VCaP (cell line): ENCODE results near the gene CDKN1C.

Experiments
- H3K27ac ChIP-seq: fragments of 450-650 bp; 2 replicates; pipeline ENCODE4 v1.5.1; 2017
- TF ChIP-seq, protein P1 (sequence below): fragments of 450-650 bp; conservative IDR thresholded peaks from 2 replicates; pipeline ENCODE4 v1.5.1; 2017; ENCODE audit warnings: mild to moderate bottlenecking, moderate library complexity

Gene CDKN1C

DNA sequence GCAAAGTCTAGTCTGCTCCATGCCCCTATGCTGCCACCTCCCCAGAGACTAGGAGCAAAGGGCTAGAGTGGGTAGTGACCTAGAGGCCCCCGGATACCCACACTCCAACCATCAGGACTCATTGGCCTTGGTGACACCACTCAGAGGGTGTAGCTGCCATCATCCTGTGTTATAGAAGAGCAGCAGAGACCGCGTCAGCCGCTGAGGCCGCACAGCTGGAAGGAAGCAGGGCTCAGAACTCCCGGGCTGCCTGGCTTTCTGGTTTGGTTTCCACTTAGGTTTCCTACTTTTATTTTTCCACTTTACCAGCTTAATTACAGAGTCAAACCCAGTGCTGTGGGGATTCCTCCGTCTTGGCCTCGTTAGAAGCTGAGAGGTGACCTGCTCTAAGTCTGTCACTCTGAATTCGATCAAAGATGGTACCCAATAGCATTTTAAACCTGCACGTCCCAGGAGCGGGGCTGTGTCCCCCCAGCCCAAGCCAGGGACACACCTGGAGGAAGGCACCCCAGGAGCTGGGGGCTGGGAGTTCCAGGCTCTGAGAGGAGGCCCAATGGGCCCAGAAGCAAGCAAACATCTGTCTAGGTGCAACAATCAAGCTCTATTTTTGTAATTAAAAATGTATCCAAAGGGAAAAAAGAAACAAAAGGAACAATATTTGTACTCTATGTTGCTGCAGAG is 2.1 kb upstream of the CDKN1C start:
- TF ChIP-seq, protein P1, sequence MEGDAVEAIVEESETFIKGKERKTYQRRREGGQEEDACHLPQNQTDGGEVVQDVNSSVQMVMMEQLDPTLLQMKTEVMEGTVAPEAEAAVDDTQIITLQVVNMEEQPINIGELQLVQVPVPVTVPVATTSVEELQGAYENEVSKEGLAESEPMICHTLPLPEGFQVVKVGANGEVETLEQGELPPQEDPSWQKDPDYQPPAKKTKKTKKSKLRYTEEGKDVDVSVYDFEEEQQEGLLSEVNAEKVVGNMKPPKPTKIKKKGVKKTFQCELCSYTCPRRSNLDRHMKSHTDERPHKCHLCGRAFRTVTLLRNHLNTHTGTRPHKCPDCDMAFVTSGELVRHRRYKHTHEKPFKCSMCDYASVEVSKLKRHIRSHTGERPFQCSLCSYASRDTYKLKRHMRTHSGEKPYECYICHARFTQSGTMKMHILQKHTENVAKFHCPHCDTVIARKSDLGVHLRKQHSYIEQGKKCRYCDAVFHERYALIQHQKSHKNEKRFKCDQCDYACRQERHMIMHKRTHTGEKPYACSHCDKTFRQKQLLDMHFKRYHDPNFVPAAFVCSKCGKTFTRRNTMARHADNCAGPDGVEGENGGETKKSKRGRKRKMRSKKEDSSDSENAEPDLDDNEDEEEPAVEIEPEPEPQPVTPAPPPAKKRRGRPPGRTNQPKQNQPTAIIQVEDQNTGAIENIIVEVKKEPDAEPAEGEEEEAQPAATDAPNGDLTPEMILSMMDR, result no peak
- H3K27ac ChIP-seq, result no peak overlapping the region

DNA sequence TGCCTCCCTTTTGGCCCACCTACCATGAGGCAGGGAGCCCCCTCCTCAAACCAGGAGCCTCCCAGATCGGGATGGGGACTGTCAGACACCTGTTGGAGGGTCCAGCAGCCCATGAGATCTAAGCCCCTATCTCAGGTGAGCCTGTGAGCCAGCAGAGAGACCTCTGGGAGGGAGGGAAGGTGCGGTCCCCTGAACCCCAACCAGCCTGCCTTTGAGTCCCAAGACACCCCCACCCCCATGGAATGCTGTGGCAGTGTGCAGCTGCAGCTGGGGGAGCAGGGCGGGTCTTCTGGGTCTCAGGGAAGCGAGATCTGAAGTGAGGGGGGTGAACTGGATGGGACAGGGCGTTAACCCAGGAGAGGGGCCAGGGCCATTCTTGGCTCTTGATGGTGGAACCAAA is 1.4 kb upstream of the CDKN1C start:
- TF ChIP-seq, protein P1, result no peak
- H3K27ac ChIP-seq, result no peak overlapping the region

DNA sequence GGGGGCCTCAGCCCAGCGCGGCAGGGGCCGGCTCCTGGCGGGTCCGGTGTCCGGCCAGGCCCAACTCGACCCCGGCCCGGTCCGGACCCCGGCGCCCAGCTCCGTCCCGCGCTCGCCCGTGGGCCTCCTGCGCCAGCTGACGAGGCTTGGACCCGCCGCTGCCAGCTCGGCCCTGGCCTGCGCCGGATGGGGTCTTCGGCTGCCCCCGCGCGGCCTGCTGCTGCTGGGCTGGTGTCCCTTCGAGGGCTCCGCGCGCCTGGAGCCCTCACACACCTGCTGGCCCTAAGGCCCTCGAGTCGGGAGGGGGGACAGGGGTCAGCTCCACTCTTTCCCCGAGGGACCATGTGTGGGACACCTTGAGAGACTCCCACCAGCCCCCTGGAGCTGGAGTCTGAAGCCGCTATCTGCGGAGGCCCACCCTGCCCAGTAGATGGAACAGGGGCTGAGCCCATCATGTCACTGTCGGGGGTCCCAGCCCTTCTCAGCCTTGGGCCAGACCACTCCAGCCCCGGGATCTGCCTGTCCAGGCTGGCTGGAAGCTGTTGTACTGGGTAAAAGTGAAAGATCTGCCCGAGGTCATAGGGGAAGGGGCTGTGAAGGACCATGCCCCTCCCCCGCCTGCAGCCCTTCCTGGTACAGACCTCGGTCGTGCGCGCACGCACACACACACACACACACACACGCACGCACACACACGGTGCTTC is 768 bp upstream of the CDKN1C start:
- TF ChIP-seq, protein P1, result no peak; the same call in 1 of the 2 replicates
- H3K27ac ChIP-seq, result peak overlapping the region; percentile 59; the same call in 1 of the 2 replicates

DNA sequence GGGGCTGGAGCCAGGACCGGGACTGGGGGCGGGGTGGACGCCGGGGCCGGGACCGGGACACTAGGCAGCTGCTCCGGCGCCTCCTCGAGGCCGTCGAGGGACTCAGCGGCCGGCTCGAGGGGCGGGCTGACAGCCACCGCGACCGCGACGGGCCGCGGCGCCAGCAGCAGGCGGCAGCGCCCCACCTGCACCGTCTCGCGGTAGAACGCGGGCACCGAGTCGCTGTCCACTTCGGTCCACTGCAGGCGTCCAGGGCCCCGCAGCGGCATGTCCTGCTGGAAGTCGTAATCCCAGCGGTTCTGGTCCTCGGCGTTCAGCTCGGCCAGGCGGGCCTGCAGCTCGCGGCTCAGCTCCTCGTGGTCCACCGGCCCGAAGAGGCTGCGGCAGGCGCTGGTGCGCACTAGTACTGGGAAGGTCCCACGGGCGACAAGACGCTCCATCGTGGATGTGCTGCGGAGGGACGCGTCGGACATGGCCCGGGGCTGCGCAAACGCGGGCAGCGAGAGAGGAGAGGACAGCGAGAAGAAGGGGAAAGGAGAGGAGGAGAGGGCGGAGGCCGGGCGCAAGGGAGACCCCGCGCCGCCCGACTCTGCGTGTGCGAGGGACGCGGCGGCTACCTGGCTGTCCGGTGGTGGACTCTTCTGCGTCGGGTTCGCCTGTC is 428 bp downstream of the CDKN1C start:
- peak overlapping the region; percentile 61; the same call in 1 of the 2 replicates for H3K27ac ChIP-seq
- TF ChIP-seq, protein P1, result peak; percentile 58

DNA sequence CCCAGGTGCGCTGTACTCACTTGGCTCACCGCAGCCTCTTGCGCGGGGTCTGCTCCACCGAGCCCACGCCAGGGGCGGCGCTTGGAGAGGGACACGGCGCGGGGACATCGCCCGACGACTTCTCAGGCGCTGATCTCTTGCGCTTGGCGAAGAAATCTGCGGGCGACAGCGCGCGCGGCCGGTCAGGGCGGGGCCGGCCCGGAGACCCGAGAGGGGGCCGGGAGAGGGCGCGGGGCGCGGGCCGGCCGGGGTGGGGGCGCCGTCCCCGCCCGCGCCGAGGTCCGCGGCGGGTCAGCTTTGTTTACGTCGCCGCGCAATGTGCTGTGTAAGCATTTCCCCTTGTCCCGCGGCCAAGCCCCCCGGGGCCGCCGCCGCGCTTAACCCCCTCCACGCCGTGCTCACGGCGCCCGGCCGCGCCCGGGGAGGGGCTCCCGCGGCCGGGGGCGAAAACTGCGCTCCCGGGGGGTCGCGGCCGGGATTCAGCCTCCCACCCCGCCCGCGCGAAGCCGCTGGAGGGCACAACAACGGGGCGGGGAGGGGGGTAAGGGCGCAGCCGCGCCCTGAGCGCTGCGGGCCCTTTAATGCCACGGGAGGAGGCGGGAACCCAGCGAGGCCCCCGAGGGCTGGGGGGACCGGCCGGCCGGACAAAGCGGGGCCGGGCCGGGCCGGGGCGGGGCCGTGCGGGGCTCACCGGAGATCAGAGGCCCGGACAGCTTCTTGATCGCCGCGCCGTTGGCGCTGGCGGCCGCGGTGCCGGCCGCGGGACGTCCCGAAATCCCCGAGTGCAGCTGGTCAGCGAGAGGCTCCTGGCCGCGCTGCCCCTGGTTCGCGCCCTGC is 1.4 kb downstream of the CDKN1C start:
- peak overlapping the region; percentile 61; the same call in 1 of the 2 replicates for H3K27ac ChIP-seq
- TF ChIP-seq, protein P1, result no peak

GRCh38 chr11:2883640-2883978 is 2.0 kb downstream of the CDKN1C start:
- TF ChIP-seq, protein P1, result no peak
- H3K27ac ChIP-seq, result peak overlapping the region; percentile 61; the same call in 1 of the 2 replicates
